Measurements from ENCODE around the gene EVC2.
"Not testable (repeated sequence)": the region's sequence is repeated elsewhere in the genome, so short reads cannot be mapped to it uniquely, and the experiment has no call there.

The EVC2 gene

DNA sequence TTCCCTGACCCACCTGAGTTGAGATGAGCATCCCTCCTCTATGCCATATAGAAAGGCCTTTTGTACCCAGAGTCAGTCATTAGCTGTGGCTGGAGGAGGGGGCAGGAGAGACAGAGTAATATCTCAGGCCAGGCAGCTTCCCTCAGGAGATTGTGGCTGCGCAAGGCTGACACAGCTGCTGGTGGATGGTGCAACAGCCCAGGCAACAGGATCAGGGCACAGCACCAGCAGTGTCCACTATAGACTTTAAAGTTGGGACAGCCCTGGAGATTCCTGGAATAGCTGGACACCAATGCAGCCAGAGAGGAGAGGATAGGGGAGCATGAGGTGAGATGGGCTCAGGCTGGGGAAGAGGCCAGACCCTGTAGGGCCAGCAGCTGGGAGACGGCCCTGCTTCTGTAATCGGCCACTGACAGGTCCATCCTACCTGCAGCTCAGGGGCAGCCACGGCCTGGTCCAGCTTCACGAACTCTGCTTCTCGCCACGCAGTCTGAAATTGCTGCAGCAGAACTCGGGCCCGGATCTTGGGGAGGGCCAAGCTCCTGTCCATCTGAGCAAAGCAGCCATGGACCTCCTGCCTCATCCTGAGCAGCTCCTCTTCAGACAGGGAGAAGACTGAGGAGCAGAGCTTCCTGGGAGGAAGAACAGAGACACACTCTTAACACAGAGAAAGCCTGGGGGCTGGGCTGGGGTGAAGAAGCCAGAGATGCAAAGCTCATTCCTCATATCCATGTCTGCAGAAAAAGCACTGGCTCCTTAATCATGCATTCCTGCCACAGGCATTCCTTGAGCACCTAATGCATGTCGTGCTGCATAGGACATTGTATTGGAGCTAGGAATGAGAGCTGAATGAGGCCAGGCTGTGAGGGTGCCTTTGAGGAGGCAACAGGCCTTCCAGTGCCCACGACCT is 90.1 kb downstream of the EVC2 start:
- H3K9me3 ChIP-seq (ENCODE audit: control extremely low read depth in 1 of 5, control insufficient read depth in 4 of 5, insufficient read depth in 2 of 5, low read depth in 1 of 5, low read length in 4 of 5) = no peaks in the 10 kb centered on the region
- no peaks in the 10 kb centered on the region for H3K4me1 ChIP-seq (ENCODE audit: control extremely low read depth in 1 of 4, control insufficient read depth in 4 of 4, insufficient read depth in 4 of 4, low read length in 3 of 4)
- no peak overlapping the region for H3K27ac ChIP-seq (ENCODE audit: insufficient read depth in 1 of 2, low read depth in 1 of 2, low read length in 2 of 2, poor library complexity in 1 of 2, severe bottlenecking in 2 of 2)
- 99% methylated on average over 11 of the region's 11 CpGs for WGBS (ENCODE audit: insufficient coverage)
- H3K27me3 ChIP-seq (replicated peaks in 2 of 5; ENCODE audit: control insufficient read depth in 4 of 5, insufficient read depth in 5 of 5, low read length in 4 of 5) = no peaks in the 10 kb centered on the region
- CTCF ChIA-PET = no interaction called here
- peaks cover 0 to 16% (median 0%) of the 10 kb centered on the region in 4 experiments for H3K36me3 ChIP-seq (ENCODE audit: control insufficient read depth in 4 of 4, insufficient read depth in 4 of 4, low read length in 3 of 4)
- DNase-seq = no peak
- no peak overlapping the region for H3K4me3 ChIP-seq (ENCODE audit: control insufficient read depth in 1 of 7, extremely low read depth in 1 of 7, insufficient read depth in 4 of 7, low read depth in 2 of 7, low read length in 6 of 7)
- POLR2A ChIA-PET = no interaction called here

DNA sequence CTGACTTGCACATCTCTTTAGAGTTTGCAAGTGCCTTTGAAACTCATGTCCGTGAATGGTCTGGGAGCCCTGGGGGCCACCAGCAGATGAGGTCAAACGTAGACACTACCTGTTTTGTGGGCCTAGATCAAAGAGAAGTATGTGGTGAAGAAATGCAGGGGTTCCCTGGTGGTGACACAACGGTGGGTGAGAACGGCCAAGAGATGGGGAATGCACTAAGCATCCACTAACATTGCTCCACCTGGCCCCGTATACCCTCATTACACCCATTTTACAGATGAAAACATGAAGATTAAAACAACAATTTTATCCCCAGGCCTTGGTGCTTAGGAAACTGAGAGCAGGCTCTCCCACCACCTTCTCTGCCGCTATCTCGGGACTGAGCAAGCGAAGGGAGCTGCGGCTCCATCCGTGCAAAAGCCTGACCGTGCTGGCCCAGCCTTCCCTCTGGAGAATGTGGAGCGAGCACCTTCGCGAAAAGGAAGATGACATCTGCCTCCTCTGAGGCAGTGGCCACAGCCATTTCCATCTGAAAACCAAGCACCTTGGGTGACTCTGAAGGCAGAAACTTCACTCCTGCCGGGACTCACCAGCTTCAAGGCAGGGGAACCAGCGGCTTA is 91.9 kb downstream of the EVC2 start:
- H3K36me3 ChIP-seq (ENCODE audit: control insufficient read depth in 4 of 4, insufficient read depth in 4 of 4, low read length in 3 of 4) = peaks cover 0 to 13% (median 0%) of the 10 kb centered on the region in 4 experiments
- ChIA-PET CTCF (no interaction called here), POLR2A (no interaction called here)
- DNase-seq = no peak
- WGBS (ENCODE audit: insufficient coverage) = 90% methylated on average over 12 of the region's 16 CpGs
- no peaks in the 10 kb centered on the region for H3K9me3 ChIP-seq (ENCODE audit: control extremely low read depth in 1 of 5, control insufficient read depth in 4 of 5, insufficient read depth in 2 of 5, low read depth in 1 of 5, low read length in 4 of 5)
- no peaks in the 10 kb centered on the region for H3K27me3 ChIP-seq (replicated peaks in 2 of 5; ENCODE audit: control insufficient read depth in 4 of 5, insufficient read depth in 5 of 5, low read length in 4 of 5)
- no peak overlapping the region for H3K4me3 ChIP-seq (ENCODE audit: control insufficient read depth in 1 of 7, extremely low read depth in 1 of 7, insufficient read depth in 4 of 7, low read depth in 2 of 7, low read length in 6 of 7)
- no peaks in the 10 kb centered on the region for H3K4me1 ChIP-seq (ENCODE audit: control extremely low read depth in 1 of 4, control insufficient read depth in 4 of 4, insufficient read depth in 4 of 4, low read length in 3 of 4)
- no peak overlapping the region for H3K27ac ChIP-seq (ENCODE audit: insufficient read depth in 1 of 2, low read depth in 1 of 2, low read length in 2 of 2, poor library complexity in 1 of 2, severe bottlenecking in 2 of 2)

DNA sequence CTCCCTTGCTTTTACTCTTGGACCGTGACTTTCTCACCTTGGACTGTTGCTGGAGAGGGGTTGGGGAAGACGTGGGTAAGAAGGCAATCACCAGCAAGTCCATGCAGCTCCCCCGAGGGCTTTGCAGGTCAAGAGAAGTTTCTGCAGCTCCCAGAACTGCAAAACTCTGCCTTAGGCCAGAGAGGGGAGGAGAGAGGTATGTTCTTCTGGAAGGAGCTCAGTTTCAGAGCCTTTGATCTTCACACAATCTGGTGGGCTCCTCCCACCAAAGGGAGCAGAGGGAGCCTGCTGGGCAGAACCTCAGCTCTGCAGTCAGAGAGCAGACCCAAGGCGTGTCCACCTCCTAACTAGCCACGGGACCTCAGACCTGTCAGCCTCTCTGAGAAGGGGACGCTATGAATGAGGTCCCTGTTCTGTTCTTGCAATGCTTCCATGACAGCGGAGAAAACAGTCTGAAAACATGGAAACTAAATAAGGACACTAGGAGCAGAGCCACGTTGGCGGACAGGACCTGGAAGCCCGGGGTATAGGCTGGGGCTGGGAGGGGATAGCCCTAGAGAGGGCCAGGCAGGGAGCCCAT is 92.8 kb downstream of the EVC2 start:
- H3K9me3 ChIP-seq (ENCODE audit: control extremely low read depth in 1 of 5, control insufficient read depth in 4 of 5, insufficient read depth in 2 of 5, low read depth in 1 of 5, low read length in 4 of 5) = no peaks in the 10 kb centered on the region
- DNase-seq = no peak
- H3K27me3 ChIP-seq (replicated peaks in 2 of 5; ENCODE audit: control insufficient read depth in 4 of 5, insufficient read depth in 5 of 5, low read length in 4 of 5) = no peaks in the 10 kb centered on the region
- H3K4me1 ChIP-seq (ENCODE audit: control extremely low read depth in 1 of 4, control insufficient read depth in 4 of 4, insufficient read depth in 4 of 4, low read length in 3 of 4) = no peaks in the 10 kb centered on the region
- H3K27ac ChIP-seq (ENCODE audit: insufficient read depth in 1 of 2, low read depth in 1 of 2, low read length in 2 of 2, poor library complexity in 1 of 2, severe bottlenecking in 2 of 2) = no peak overlapping the region
- 93% methylated on average over 10 of the region's 10 CpGs for WGBS (ENCODE audit: insufficient coverage)
- ChIA-PET POLR2A (no interaction called here), CTCF (no interaction called here)
- no peak overlapping the region for H3K4me3 ChIP-seq (ENCODE audit: control insufficient read depth in 1 of 7, extremely low read depth in 1 of 7, insufficient read depth in 4 of 7, low read depth in 2 of 7, low read length in 6 of 7)
- peaks cover 0 to 13% (median 0%) of the 10 kb centered on the region in 4 experiments for H3K36me3 ChIP-seq (ENCODE audit: control insufficient read depth in 4 of 4, insufficient read depth in 4 of 4, low read length in 3 of 4)

DNA sequence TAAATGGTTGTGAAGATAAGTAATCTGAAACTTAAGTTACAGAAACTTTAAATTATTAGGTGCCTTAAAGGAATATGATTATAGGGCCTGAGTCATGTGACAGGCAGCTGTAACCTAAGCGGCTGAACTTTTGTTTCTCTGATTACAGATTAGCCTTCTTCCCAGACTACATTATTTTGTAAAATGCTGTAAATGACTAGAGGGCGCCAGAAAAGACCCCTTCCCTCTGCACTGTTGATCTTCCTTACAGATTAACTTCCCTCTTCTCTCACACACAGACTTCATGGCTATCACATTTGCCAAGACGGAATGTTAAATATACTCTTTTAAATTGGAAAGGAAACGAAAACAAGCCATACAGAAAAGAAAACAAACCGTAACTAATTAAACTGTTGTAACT is 96.6 kb downstream of the EVC2 start:
- ChIA-PET POLR2A (no interaction called here), CTCF (no interaction called here)
- no peaks in the 10 kb centered on the region for H3K27me3 ChIP-seq (replicated peaks in 2 of 5; ENCODE audit: control insufficient read depth in 4 of 5, insufficient read depth in 5 of 5, low read length in 4 of 5)
- DNase-seq = no peak
- no CpG with 5 or more reads among the region's 5 CpGs for WGBS (ENCODE audit: insufficient coverage)
- H3K9me3 ChIP-seq (ENCODE audit: control extremely low read depth in 1 of 5, control insufficient read depth in 4 of 5, insufficient read depth in 2 of 5, low read depth in 1 of 5, low read length in 4 of 5) = no peaks in the 10 kb centered on the region
- H3K4me1 ChIP-seq (ENCODE audit: control extremely low read depth in 1 of 4, control insufficient read depth in 4 of 4, insufficient read depth in 4 of 4, low read length in 3 of 4) = no peaks in the 10 kb centered on the region
- H3K4me3 ChIP-seq (ENCODE audit: control insufficient read depth in 1 of 7, extremely low read depth in 1 of 7, insufficient read depth in 4 of 7, low read depth in 2 of 7, low read length in 6 of 7) = no peak overlapping the region
- no peak overlapping the region for H3K27ac ChIP-seq (ENCODE audit: insufficient read depth in 1 of 2, low read depth in 1 of 2, low read length in 2 of 2, poor library complexity in 1 of 2, severe bottlenecking in 2 of 2)
- peaks cover 0 to 10% (median 0%) of the 10 kb centered on the region in 4 experiments for H3K36me3 ChIP-seq (ENCODE audit: control insufficient read depth in 4 of 4, insufficient read depth in 4 of 4, low read length in 3 of 4)

DNA sequence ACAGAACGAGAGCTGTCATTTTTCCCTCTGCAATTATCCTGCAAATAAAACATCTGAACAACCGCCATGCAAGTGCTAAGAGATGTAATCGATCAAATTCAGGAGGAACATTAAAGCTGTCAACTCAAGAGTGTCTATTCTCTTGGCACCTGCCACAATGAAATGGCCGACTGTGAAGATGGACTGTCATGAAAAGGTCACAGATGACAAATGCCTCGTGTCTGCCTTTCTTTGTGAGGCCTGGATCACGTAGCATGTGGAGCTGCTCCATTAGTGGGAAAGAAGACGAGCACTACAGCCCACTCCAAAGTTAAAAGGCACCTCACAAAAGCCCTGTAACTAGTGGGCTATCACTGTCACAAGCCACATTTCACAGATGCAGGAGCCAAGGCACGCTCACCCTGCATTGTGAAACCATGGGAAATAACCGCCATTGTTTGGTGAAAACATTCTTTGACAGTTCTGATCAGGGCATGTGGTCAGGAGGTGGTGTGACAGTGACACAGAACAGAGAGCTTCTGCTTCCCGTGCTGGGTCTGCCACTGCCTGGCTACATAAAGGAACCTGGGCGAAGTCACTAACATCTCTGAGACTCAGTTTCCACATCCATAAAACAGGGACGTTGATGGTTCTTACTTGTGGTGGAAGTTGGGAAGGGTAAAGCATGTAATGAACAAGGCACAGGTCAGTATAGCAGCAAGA is 98.9 kb downstream of the EVC2 start:
- WGBS (ENCODE audit: insufficient coverage) = 94% methylated on average over 9 of the region's 12 CpGs
- H3K27ac ChIP-seq (ENCODE audit: insufficient read depth in 1 of 2, low read depth in 1 of 2, low read length in 2 of 2, poor library complexity in 1 of 2, severe bottlenecking in 2 of 2) = no peak overlapping the region
- ChIA-PET POLR2A (no interaction called here), CTCF (interaction anchor here (0.5 kb wide), 1 partner anchor 237 kb away, joined by 3 read pairs; no protein-coding TSS in a partner anchor)
- peaks cover 0 to 2% (median 0%) of the 10 kb centered on the region in 5 experiments for H3K9me3 ChIP-seq (ENCODE audit: control extremely low read depth in 1 of 5, control insufficient read depth in 4 of 5, insufficient read depth in 2 of 5, low read depth in 1 of 5, low read length in 4 of 5)
- H3K4me3 ChIP-seq (ENCODE audit: control insufficient read depth in 1 of 7, extremely low read depth in 1 of 7, insufficient read depth in 4 of 7, low read depth in 2 of 7, low read length in 6 of 7) = no peak overlapping the region
- H3K4me1 ChIP-seq (ENCODE audit: control extremely low read depth in 1 of 4, control insufficient read depth in 4 of 4, insufficient read depth in 4 of 4, low read length in 3 of 4) = no peaks in the 10 kb centered on the region
- H3K27me3 ChIP-seq (replicated peaks in 2 of 5; ENCODE audit: control insufficient read depth in 4 of 5, insufficient read depth in 5 of 5, low read length in 4 of 5) = no peaks in the 10 kb centered on the region
- no peaks in the 10 kb centered on the region for H3K36me3 ChIP-seq (ENCODE audit: control insufficient read depth in 4 of 4, insufficient read depth in 4 of 4, low read length in 3 of 4)
- no peak for DNase-seq

DNA sequence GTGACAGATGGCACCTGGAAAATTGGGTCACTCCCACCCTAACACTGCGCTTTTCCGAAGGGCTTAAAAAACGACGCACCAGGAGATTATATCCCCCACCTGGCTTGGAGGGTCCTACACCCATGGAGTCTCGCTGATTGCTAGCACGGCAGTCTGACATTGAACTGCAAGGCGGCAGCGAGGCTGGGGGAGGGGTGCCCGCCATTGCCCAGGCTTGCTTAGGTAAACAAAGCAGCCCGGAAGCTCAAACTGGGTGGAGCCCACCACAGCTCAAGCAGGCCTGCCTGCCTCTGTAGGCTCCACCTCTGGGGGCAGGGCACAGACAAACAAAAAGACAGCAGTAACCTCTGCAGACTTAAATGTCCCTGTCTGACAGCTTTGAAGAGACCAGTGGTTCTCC is 114.5 kb downstream of the EVC2 start:
- H3K27ac ChIP-seq (ENCODE audit: insufficient read depth in 1 of 2, low read depth in 1 of 2, low read length in 2 of 2, poor library complexity in 1 of 2, severe bottlenecking in 2 of 2); DNase-seq; H3K27me3 ChIP-seq (replicated peaks in 2 of 5; ENCODE audit: control insufficient read depth in 4 of 5, insufficient read depth in 5 of 5, low read length in 4 of 5); POLR2A ChIA-PET; CTCF ChIA-PET; H3K4me3 ChIP-seq (ENCODE audit: control insufficient read depth in 1 of 7, extremely low read depth in 1 of 7, insufficient read depth in 4 of 7, low read depth in 2 of 7, low read length in 6 of 7); H3K4me1 ChIP-seq (ENCODE audit: control extremely low read depth in 1 of 4, control insufficient read depth in 4 of 4, insufficient read depth in 4 of 4, low read length in 3 of 4): not testable (repeated sequence)
- H3K36me3 ChIP-seq (ENCODE audit: control insufficient read depth in 4 of 4, insufficient read depth in 4 of 4, low read length in 3 of 4) = peaks cover 0 to 10% (median 0%) of the 10 kb centered on the region in 4 experiments
- WGBS (ENCODE audit: insufficient coverage) = no CpG with 5 or more reads among the region's 10 CpGs
- peaks cover 0 to 26% (median 0%) of the 10 kb centered on the region in 5 experiments for H3K9me3 ChIP-seq (ENCODE audit: control extremely low read depth in 1 of 5, control insufficient read depth in 4 of 5, insufficient read depth in 2 of 5, low read depth in 1 of 5, low read length in 4 of 5)
